SH-SY5Y (cell line): ENCODE results near the gene SMIM29.

Experiments used
- GATA2 ChIP-seq: IDR thresholded peaks from 2 replicates; pipeline ENCODE4 v1.6.1; 2011; ENCODE audit warnings: mild to moderate bottlenecking, low read depth, low read length
- GATA3 ChIP-seq: IDR thresholded peaks from 2 replicates; pipeline ENCODE4 v1.6.1; 2011; ENCODE audit warnings: low read depth, mild to moderate bottlenecking, low read length, moderate library complexity

- TF ChIP-seq GATA2 (no peak), GATA3 (no peak)
Observed at GRCh38 chr6:34277763-34278112, 28.9 kb upstream of the SMIM29 start.
